Fibroblast of mammary gland (primary cell): Measurements from ENCODE around the gene DENND2A.
A peak's percentile ranks its signal among the peaks of the same experiment; 100 is the strongest.

Experiments used
- DNase-seq: peaks from one replicate; pipeline ENCODE4 v3.0.0-alpha.2; 2010; ENCODE audit warnings: low read depth
- H3K4me3 ChIP-seq: 2 replicates; pipeline ENCODE4 v1.5.1; 2011; ENCODE audit warnings: low read depth, mild to moderate bottlenecking, low read length, moderate library complexity; ENCODE audit not compliant: control insufficient read depth
- TF ChIP-seq, protein P1 (sequence below): conservative IDR thresholded peaks from 2 replicates; pipeline ENCODE4 v1.5.1; 2011; ENCODE audit warnings: low read depth, low read length, inconsistent platforms; ENCODE audit not compliant: control insufficient read depth, insufficient read depth

The DENND2A gene

GRCh38 chr7:140655511-140656408 is 15.1 kb upstream of the DENND2A start:
- no peak overlapping the region for H3K4me3 ChIP-seq
- TF ChIP-seq, protein P1, sequence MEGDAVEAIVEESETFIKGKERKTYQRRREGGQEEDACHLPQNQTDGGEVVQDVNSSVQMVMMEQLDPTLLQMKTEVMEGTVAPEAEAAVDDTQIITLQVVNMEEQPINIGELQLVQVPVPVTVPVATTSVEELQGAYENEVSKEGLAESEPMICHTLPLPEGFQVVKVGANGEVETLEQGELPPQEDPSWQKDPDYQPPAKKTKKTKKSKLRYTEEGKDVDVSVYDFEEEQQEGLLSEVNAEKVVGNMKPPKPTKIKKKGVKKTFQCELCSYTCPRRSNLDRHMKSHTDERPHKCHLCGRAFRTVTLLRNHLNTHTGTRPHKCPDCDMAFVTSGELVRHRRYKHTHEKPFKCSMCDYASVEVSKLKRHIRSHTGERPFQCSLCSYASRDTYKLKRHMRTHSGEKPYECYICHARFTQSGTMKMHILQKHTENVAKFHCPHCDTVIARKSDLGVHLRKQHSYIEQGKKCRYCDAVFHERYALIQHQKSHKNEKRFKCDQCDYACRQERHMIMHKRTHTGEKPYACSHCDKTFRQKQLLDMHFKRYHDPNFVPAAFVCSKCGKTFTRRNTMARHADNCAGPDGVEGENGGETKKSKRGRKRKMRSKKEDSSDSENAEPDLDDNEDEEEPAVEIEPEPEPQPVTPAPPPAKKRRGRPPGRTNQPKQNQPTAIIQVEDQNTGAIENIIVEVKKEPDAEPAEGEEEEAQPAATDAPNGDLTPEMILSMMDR, result no peak
- no peak for DNase-seq

DNA sequence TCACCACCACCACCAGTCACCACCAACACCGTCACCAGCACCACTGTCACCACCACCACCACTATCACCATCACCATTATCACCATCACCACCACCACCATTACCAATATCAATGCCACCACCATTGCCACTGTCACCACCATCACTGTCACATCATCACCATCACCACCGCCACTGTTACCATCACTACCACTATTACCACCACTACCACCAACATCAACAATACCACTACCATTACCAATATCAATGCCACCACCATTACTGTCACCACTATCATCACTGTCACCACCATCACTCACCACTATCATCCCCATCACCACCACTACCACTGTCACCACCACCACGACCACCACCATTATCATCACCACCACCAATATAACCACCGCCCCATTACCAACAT is 14.0 kb upstream of the DENND2A start:
- DNase-seq, result no peak
- TF ChIP-seq, protein P1, result no peak
- H3K4me3 ChIP-seq, result no peak overlapping the region

DNA sequence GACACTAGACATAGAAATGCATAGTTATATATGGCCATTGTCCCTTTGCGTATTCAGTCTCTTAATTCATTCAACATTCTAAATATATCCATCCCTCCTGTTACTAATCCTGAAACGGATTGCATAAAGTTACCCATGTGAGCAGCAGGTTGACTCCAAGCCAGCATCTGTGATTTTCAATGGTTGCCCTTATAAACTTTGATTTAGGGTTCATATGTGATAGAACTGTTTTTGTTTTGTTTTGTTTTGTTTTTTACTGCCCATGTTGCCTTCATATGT is 13.4 kb upstream of the DENND2A start:
- TF ChIP-seq, protein P1, result no peak
- DNase-seq, result no peak
- no peak overlapping the region for H3K4me3 ChIP-seq

GRCh38 chr7:140653319-140654108 is 12.9 kb upstream of the DENND2A start:
- TF ChIP-seq, protein P1, result peak; percentile 92
- H3K4me3 ChIP-seq, result no peak overlapping the region
- DNase-seq, result peak; percentile 77

- TF ChIP-seq, protein P1, result no peak
- no peak for DNase-seq
- H3K4me3 ChIP-seq, result no peak overlapping the region
Observed at GRCh38 chr7:140650367-140650766, 9.8 kb upstream of the DENND2A start.

- TF ChIP-seq, protein P1, result no peak
- DNase-seq, result no peak
- no peak overlapping the region for H3K4me3 ChIP-seq
Observed at GRCh38 chr7:140649556-140650205, 9.1 kb upstream of the DENND2A start.
